ENCODE data around the gene PDSS2.

DNA sequence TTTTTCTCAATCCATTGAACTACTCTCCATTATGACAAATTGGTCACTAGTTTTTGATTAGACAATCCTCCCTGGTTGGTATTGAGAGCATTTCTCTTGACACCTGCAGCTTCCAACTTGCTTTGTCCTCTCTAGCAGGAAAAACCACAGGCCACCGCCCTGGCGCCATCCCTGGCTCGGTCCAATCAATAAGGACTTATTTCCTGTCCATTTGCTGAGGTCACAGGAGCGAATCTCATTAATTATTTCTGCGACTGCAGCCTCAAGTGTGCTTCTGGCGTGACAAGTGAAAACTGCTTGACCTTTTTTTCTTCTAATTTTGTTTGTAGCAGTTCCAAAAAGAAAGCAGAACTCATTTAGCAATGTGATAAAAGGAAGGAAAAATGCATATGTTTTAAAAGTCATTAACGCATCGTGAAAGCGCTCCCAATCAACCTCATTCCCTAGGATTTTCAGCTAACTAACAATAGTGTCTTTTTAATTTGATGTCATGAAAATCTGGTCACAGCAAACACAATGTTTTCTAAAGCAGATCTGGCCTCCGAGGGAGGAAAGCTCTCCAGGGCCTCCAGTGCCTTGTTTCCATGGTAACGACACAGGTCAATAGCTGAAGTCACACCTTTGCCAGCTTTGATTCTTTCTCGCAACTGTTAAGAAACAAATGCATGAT, 305.1 kb downstream of the PDSS2 start:
- TF ChIP-seq, protein P1, sequence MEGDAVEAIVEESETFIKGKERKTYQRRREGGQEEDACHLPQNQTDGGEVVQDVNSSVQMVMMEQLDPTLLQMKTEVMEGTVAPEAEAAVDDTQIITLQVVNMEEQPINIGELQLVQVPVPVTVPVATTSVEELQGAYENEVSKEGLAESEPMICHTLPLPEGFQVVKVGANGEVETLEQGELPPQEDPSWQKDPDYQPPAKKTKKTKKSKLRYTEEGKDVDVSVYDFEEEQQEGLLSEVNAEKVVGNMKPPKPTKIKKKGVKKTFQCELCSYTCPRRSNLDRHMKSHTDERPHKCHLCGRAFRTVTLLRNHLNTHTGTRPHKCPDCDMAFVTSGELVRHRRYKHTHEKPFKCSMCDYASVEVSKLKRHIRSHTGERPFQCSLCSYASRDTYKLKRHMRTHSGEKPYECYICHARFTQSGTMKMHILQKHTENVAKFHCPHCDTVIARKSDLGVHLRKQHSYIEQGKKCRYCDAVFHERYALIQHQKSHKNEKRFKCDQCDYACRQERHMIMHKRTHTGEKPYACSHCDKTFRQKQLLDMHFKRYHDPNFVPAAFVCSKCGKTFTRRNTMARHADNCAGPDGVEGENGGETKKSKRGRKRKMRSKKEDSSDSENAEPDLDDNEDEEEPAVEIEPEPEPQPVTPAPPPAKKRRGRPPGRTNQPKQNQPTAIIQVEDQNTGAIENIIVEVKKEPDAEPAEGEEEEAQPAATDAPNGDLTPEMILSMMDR (IDR thresholded peaks at IDR 0.05): no peak
- TF ChIP-seq EZH2 (IDR thresholded peaks at IDR 0.05): no peak
